ENCODE measurements around the gene PKNOX2.

PKNOX2 gene

DNA sequence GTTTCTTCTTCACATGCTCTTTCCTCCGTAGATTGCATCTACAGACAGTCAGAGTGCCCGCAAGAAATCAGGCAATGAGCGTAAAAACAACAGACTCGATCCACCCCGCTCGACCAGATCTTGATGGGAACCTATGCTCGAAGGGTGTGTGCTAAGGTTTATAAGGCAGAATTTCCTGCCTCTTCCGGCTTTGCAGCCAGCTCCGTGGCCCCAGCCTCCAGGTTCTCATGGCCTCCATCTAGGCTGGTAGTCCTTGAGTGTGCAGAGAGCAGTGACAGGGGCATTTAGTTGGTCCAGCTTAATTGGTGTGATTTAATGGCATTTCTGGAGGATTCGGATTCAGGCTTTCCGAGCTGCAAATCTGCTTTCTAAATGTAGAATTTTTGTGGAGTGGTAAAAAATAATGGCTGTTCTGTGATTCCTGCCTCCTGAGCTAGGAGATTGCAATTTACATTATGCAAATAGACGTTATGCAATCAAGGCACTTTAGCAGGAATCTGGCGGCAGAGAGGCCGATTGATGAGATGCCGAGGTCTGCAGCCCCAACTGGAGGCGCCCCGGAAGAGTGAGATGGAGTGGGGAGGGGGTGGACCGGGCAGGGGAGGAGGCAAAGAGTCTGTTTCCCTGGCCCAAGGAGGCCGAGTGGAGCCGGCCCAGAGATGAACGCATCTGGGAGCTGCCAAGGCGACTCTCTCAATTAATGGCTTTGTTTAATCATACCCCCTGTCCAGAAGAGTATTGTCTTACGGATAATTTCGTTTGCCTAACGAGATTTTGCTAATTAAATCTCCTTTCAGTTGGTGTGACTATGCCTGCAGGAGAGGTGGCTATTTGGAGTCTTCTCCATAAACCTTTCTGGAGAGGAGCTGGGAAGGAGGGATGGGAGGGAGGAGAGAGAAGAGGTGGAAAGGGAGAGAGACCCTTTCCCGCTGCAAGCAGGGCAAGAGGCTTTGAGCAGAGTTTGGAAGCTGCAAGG, 75.3 kb downstream of the PKNOX2 start:
- no peak for DNase-seq

DNA sequence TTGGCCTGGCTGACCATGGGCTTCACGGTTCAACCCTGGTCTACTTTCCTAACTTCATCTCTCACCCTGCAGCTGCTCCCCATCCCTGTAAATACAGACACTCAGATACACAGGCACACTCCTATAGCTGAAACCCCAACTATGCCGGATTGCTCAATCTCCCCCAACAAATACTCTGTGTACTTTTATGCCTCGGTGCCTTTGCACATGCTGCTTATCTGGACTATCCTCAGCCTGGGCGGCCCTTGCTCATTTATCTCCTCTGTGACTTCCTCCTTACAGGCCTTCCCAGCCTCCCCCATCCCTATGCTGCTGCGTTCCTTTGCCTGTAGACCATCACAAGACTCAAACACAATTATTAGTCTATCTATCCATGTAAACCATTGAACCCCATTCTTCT, 76.6 kb downstream of the PKNOX2 start:
- DNase-seq = no peak

DNA sequence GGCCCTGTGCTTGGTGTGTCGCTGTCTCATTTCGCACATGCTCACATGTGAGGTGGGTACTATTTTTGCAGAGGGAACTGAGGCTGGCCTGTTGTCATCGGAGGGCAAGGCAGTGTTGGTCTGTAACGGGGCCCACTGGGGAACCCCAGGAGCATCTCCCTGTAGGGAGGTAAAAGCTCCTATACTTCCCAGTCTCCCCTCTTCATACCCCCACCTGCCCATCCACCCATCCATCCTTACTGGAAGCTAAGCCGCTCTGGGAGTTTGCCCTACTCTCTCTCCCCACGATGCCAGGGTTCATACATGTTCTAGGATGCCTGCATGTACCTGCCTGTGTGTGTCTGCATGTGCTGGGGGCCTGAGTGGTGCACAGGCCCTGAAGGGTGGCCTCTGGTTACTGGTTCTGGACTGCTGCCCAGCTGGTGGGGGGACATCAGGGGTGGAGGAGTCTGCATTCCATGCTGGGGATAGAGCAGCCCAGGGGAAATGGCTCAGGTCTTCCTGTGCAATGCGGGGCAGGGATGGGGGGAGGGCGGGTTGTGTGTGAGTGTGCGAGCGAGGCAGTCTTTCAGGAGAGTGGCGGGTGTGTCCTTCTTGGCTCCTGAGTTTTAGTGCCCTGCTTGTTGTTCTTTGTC, 77.7 kb downstream of the PKNOX2 start:
- no peak for DNase-seq

DNA sequence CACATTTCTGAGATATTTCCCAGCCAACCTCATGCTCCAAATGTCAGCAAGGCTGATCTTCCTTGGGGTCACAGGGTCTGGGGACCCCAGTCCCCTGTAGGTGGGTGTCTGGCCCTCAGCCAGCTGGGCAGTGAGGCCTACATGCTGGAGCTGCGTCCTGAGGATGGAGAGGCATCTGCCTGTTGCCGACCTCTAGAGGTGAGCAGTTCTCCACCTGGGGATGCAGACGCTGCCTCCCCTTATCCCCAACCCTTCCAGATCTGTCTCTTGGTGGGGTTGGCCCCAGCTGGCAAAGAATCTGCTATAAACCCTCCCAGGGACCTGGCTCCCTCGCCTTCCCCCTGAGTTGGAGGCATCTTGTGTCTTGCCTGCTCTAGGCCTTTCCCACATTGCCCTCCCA, 79.6 kb downstream of the PKNOX2 start:
- no peak for DNase-seq

DNA sequence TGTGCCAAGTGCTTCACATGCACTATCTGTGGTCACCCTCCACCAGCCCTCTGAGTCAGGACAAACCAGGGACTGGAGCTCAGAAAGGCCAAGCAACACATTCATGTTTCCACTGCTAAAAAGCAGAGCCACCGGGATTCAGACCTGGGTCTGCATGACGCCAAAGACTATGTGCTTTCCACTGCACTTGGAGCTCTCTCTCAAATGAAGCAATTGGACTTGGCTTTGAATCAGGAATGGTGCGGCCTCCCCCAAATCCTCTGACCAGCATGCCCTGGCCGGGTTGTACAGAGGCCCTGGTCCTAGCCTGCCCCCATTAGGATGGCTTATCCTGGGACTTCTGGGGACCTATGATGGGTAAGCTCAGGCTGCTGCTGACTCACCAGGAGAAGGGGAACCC, 80.7 kb downstream of the PKNOX2 start:
- no peak for DNase-seq

DNA sequence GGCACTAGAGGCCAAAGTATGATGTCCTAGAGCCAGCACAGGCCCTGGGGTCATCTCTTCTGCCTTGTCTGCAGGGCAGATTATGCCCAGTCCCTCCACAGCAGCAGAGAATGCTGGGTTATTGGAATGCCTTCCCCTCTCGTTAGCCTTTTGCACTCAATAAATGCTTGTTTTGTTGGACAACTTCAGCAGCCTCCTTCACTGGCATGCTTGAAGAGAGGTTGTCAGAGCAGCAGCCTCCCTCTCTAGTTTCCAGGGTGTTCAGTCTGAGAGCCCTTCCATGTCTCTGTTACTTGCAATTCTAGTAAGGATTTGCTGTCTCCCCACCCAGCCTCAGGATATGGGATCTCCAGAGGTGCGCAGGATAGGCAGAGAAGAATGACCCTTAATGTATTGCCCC, 82.9 kb downstream of the PKNOX2 start:
- no peak for DNase-seq

DNA sequence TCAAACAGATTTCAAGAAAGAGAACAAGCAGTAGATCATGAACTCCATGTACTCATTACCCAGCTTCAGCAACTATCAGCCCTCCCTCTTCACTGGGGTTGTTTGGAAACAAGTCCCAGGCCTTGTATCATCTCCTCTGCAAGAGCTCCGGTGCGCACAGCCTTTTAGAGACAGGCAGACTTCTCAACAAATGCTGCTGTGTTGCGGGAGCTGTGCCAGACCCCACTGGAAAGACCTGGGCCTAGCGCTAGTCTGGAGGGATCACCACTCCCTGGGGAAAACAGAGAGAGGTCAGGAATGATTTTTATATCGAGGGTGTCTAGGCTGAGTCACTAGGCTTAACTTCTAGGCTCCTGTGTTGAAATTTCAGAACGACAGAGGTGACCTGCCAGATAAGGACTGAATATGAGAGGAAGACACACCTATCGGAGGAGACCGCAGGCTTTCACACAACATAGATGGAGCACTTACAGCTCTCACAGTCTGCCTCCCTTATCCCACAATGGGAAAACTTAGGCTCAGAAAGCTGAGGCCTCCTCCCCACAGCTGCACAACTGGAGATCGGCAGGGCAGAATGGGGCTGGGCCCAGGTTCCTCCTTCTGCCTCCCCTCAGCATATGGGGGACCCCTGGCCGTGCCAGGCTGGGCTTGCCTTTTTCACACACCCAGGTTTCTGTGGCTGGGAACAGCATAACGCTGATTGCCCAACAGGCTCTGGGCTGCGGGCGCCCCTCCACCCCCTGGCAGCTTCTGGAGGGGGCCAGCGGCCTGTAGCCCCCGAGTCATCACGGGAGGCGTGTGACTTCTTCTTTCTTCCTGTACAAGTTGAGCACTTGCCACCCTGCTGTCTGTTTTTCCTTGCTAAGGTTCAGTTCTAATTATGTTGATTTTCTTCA, 86.0 kb downstream of the PKNOX2 start:
- DNase-seq = no peak

DNA sequence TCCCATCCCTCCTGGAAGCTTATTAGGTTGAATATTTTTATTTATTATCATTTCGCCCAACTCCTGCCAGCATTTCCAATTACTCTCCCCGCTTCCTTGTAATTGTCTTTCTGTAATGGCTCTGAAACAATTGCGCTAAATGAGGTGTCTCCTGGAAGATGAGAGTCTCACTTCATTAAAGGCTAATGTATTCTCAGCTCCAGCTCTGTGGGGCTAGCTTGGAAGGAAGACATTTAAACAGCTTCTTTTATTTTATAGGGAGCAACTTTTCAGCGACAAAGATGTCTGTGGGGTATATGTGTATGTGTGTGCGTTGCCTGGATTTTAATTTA, 86.6 kb downstream of the PKNOX2 start:
- DNase-seq = no peak

DNA sequence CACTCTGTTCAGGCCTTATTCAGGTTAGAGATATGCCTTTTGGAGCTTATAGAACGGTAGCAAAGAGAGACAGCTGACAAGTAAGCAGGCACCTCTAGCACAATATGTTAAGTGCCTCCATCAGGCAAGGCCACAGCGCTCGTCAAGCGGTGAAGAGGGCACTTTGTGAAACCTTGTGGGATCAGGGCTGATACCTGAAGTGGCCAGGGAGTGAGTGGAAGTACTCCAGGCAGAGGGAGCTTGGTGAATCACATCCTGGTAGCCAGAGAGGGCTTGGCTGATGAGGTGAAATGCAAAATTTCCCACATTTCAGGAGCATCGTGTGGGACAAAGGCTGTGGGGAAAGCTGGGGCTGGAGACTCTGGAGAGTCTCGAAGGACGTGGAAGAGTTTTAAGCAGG, 87.4 kb downstream of the PKNOX2 start:
- no peak for DNase-seq

DNA sequence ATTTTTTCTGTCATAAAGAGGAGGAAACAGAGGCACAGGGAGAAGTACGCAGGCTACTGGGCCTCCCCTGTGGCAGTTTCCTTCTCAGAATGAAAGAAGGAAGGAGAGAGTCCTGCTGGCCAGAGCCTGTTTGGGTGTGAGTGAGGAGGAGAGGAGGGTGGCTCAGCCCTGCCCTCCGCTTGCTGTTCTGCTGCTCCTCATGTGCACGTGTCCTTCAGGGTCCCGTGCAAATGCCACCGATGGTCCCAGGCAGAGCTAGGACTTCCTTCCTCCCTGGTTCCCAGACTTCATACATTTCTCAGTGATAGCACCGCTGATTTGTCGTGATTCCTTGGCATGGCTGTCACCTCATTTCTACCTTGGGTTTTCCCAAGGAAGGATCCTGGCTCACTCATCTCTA, 88.7 kb downstream of the PKNOX2 start:
- no peak for DNase-seq

DNA sequence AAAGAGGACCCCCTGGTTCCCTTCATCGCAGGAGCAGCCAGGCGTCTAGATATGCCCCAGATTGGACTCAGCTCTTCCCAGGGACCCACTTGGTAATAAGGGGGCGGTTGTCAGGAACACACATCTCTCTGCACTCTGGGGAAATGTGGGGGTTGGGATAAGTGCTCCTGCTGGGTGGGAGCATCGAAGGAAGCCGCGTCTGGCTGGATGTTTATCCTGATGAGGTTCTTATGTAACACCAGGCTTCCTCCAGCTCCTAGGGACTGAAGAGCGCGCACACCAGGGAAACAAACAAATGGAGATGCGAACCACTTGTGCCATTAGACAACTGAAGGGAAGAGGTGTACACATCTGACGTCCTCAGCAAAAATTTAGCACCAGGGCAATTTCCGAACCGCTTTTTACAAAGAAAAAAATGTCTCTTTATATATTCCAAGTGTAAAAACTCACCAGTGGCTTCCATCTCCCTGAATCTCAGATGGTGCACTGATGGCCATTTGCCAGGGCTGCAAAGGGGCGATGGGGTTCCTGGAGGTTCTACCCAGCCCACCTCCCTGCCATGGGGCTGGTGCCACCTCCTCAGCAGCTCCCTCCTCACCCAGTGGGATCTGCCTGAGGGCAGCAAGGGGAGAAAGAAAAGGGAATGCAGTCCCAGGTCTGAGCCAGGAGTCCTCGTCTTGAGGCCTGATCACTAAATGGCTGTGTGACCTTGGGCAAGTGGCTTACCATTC, 89.4 kb downstream of the PKNOX2 start:
- no peak for DNase-seq

DNA sequence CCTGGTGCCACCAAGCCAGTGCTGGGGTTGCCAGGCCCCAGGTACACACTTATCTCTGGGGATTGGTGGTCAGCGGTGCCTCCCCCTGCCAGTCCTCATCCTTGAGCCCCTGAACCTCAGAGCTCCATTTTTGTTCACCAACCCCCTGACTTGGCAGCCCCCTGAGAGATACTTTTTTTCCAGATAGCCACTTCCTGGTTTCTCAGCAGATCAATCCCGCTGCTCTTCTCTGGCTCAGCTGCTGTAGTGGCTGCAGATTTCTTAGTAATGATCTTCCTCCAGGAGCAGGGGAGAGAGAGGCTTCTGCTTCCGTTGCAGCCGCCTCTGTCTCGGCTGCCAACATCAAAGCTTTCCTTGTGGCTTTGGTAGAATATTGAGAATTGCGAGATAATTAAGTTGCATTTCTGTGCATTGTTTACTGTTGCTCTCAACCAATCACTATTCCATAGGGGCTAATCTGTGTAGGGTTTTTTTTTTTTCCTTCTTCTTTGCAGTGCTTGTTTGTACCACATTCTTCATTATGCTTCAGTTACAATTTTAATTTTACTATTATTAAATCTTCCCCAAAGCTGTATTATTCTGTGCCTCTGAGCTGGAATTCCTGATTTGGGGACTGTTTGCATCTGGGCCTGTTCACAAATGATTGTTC, 92.1 kb downstream of the PKNOX2 start:
- no peak for DNase-seq

DNA sequence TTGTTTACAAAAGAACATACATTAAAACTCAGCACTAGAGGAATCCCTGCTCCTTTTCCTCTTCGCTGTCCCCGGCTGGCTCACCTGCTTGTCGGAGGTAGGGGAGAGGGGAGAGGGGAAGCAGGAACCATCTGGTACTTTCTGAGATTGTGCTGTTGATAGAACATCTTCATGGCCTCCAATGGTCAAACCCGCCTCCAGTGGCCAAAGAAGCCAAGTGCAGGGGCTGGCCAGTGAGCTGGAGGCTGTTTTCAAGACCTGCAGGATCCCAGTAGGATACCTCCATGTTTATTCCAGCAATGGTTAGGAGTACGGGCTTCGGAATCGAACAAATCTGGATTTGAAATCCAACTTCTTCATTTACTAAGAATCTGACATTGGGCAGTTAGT, 92.6 kb downstream of the PKNOX2 start:
- DNase-seq = no peak

DNA sequence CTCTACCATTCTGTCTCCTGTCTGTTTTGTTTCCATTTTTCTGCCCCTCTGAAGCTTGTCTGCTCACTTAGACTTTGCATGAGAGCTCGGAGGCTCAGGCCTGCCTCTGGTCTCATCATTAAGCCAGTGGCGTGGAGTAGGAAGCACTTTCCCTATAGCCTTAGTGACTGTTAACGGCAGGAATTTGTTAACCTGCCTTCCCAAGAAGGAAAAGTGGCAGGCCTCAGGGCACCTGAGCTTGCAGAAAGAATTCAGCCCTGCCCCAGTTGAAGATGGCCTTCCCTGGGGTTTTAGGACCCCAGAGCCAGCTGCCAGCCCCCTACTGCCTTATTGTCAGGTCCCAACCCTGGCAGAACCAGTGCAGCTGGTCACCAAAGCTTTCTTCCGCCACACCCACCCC, 93.2 kb downstream of the PKNOX2 start:
- no peak for DNase-seq

DNA sequence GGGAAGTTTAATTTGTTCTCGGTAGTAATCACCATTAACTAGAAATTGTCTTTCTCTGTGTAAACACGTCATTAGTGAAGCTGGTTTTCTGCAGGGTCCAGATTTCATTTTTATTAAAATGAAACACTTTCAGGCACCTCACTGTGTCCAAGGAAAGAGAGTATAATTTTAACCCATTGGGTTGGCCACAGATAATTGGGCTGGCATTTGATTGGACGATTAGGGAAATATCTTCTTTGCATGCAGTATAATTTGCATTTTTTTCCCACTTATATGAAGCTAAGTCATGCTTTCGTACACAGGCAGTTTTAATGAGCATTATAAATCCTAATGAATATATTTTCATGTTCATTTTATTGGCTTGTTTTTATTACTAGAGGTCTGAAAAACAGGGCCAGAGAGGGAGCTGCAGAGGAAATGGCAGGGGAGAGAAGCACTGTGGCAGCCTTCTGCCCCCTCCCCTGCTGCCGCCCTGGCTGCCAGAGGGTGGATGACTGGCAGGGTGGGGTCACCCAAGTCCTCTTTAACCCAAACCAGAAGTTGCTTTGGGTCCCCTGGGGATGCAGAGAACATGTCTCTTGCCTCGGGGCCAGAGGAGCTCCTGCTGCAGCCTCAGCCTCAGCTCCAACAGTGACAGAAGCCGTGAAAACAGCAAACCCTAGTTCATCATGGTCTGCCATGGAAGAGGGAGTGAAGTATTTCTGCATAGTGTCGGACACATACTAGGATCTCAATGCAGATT, 93.9 kb downstream of the PKNOX2 start:
- DNase-seq = no peak

DNA sequence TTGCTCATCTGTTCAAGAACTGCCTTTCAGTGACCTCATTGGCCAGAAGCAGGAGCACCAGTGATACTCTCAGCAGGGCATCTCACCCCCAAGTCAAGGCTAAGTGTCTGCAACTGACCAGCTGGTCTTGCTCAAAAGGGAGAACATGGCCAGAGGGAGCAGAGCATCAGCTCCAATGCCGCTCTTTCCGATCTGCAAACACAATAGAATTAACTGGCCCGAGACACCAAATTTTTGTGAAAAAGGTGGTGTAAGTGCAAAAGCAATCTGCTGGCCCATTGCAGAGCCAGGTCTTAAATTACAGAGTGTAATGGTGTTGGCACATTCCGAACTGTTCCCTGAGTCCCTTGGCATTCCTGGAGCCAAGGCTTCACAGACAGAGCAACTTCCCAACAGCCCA, 97.0 kb downstream of the PKNOX2 start:
- DNase-seq = no peak

DNA sequence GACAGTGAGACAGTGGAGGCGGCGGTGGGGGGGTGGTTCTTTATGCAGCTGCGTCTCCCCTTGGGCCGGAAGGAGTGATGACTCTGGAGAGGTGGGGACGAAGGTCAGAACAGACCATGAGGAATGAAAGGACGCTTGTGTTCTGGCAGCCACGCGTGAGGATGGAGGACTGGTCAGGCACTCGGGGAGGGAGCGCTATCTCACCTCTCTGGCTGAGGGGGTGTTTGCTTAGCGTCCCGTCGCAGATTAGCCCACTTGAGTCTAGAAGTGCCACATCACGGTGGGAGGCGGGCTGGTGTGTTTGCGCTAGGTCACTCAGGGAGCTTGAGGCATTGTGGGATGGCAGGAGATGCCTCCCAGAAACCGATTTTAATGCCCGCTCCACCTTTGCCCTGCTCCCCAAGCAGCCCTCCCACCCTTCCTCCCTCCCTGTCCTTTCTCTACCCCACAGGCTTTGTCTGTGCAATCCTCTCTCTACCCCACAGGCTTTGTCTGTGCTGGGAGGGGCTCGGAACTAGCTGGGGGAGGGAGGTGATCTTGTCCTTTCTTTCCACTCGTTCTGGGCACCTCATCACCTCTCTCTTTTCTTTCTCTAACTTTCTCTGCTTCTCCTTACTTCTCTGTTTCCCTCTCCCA, 97.8 kb downstream of the PKNOX2 start:
- no peak for DNase-seq

DNA sequence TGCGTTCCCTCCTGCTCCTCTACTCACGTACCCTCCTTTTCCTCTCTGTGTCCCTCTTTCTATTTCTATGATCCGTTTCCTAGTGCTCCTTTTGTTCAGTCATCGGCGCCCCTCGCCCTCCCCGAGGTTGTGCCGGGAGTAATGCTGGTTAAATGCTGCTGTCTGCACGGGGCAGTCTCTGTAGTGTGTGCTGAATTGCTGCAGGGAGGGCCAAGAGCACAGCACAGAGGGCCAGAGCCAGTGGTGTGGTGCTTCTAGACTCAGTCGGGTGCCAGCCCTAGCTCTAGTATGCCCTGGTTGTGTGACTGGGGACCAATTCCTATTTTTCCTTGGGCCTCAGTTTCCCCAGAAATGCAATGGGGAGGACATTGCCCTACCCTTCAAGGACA, 98.3 kb downstream of the PKNOX2 start:
- no peak for DNase-seq

DNA sequence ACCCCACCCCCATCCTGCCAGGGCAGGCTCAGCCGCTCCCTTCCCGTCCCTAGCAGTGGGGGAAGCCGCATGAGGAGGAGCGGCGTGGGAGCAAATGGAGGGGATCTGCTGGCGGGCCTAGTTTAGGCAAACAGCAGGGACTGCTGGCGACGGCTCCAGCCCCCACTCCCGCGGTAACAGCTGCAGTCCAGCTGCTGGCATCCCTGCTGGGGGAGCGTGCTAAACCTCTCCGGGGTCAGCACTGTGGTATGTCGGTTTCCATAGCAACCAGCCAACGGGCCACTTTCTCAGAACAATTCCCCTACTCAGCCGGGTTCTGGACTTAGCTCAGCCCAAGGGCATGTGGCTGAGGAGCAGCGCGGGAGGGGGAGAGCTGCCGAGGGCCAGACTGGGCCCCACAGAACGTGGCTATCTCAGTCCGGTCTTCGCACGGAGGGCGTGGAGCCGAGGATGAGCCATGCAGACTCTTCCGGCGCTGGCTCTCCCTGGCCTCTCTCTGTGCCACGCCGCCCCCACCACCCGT, 98.8 kb downstream of the PKNOX2 start:
- no peak for DNase-seq

DNA sequence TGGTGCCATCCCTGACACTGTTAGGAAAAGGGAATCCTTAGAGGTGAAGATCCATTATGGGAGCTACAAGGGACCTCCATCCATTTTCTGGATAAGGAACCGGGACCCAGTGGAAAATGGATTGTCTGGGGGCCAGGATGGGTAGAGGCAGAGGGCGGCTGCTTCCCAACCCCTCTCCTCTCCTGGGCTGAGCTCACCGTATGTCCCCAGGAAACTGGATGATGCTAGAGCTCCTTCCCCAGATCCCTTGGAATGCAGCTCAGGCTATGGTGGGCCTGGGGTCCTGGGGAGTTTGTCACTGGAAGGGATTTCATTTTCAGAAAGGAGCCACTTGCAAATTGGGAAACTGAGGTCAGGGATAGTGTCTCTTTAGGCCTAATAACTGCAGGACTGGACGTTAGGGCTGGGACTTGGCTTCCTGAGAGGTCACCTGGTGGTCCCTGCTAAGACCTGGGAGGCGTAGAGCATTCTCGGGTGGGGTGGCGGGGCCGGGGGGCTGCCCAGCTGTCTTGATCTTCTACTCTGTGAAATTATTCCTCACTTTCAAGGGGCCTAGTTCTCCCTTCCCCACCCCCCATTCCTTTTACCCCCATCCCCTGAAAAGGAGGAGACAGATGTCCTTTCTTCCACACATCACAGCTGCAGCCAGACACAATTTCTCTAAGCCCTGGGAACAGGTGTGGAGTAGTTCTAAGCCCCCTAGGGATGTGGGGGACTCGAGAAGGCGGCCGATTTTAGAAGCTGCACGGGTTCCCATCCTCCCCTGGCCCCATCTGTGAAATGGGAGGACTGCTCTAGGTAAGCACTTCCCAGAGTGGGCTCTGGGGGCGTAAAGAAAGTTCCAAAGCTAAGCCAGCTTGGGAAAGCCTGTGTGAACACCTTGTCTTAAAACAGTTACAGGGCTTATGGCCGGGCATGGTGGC, 99.8 kb downstream of the PKNOX2 start:
- no peak for DNase-seq

All from NCI-H1436 (cell line).